A549 (cell line): ENCODE results near the gene KCNAB1. TPM values are rescaled to one million over a fixed set of nuclear protein-coding genes. Genes with fewer than 3 reads are reported as not detected.

ENCODE experiments used
- ATAC-seq, 2 experiments: fragments of 200-7000 bp in 1 of 2; fragments of >200 bp in 1 of 2; cut with Nextera tagmentation in 1 of 2; cut with Tn5 transposase in 1 of 2; 3 replicates each; pipeline versions ENCODE4 v1.8.0 to v1.9.1; 2018 to 2020; ENCODE audit warnings: mild to moderate bottlenecking in 1 of 2, moderate library complexity in 1 of 2
- CTCF ChIA-PET: fragments of 300-600 bp; sonication (Branson Sonifier 250); formaldehyde crosslinking; extraction: SDS; loops from one replicate; lab custom pipeline; 2021; ENCODE audit warnings: antibody characterized with exemption, inconsistent platforms; lab: Yijun Ruan, JAX
- POLR2A ChIA-PET: fragments of 350-600 bp; formaldehyde crosslinking; extraction: SDS; loops from one replicate; lab custom pipeline; 2021; ENCODE audit warnings: antibody characterized with exemption, inconsistent platforms; lab: Yijun Ruan, JAX
- DNase-seq, 2 experiments: peaks; one replicate each; pipeline versions ENCODE4 v3.0.0 to v3.0.0-alpha.2; 2011 to 2016; ENCODE audit warnings: low read depth in 1 of 2, low spot score in 1 of 2
- FAIRE-seq: peaks from 2 replicates; lab custom pipeline; 2011; peaks lifted over from hg19 to GRCh38; lab: Jason Lieb, UNC
- H3K27ac ChIP-seq, 2 experiments: fragments of >200 bp; sonication (Bioruptor Twin); formaldehyde crosslinking; 3 replicates each; pipeline ENCODE4 v1.5.1; 2016 to 2017
- H3K4me1 ChIP-seq: fragments of >200 bp; sonication (Bioruptor Twin); formaldehyde crosslinking; 3 replicates; pipeline ENCODE4 v1.6.1; 2016
- H3K4me2 ChIP-seq: fragments of >200 bp; sonication (Bioruptor Twin); formaldehyde crosslinking; 3 replicates; pipeline ENCODE4 v1.6.1; 2016
- H3K4me3 ChIP-seq: fragments of >200 bp; sonication (Bioruptor Twin); formaldehyde crosslinking; 3 replicates; pipeline ENCODE4 v1.5.1; 2016
- H3K9me3 ChIP-seq: fragments of >200 bp; sonication (Bioruptor Twin); formaldehyde crosslinking; 3 replicates; pipeline ENCODE4 v1.6.1; 2016
- BCL3 ChIP-seq: fragments of >200 bp; sonication (Bioruptor Twin); formaldehyde crosslinking; IDR thresholded peaks from 3 replicates; pipeline ENCODE4 v1.6.1; 2016
- CBX2 ChIP-seq: fragments of 200-600 bp; sonication (generic); IDR thresholded peaks from 2 replicates; pipeline ENCODE4 v1.6.1; 2016; ENCODE audit warnings: low read depth, mild to moderate bottlenecking, borderline replicate concordance
- CBX8 ChIP-seq: fragments of 200-600 bp; sonication (generic); IDR thresholded peaks from 2 replicates; pipeline ENCODE4 v1.6.1; 2016
- CEBPB ChIP-seq, 2 experiments: fragments of >200 bp in 1 of 2; sonication (Bioruptor Twin) in 1 of 2; formaldehyde crosslinking in 1 of 2; IDR thresholded peaks; 2 replicates each; pipeline ENCODE4 v1.6.1; 2012 to 2016
- CHD4 ChIP-seq: fragments of 200-600 bp; sonication (generic); IDR thresholded peaks from 2 replicates; pipeline ENCODE4 v1.6.1; 2016; ENCODE audit warnings: antibody characterized with exemption, mild to moderate bottlenecking, borderline replicate concordance
- ESRRA ChIP-seq: fragments of 150-350 bp; IDR thresholded peaks from 2 replicates; pipeline ENCODE4 v1.6.1; 2014; ENCODE audit warnings: mild to moderate bottlenecking, low read length, borderline replicate concordance
- FOSL2 ChIP-seq, 2 experiments: fragments of 450-650 bp in 1 of 2; fragments of >200 bp in 1 of 2; sonication (Bioruptor Twin) in 1 of 2; formaldehyde crosslinking; IDR thresholded peaks; 2 replicates each; pipeline versions ENCODE4 v1.5.0 to v1.6.1; 2016 to 2020; ENCODE audit warnings: mild to moderate bottlenecking in 1 of 2, moderate library complexity in 1 of 2
- GATA3 ChIP-seq: IDR thresholded peaks from 2 replicates; pipeline ENCODE4 v1.6.1; 2012; ENCODE audit warnings: borderline replicate concordance
- HDAC2 ChIP-seq: fragments of 200-600 bp; sonication (generic); IDR thresholded peaks from 2 replicates; pipeline ENCODE4 v1.6.1; 2016
- HOXB5 ChIP-seq: fragments of 250-450 bp; sonication (Bioruptor Pico); IDR thresholded peaks from 2 replicates; pipeline ENCODE4 v1.5.0; 2020; ENCODE audit warnings: mild to moderate bottlenecking, moderate library complexity
- JUNB ChIP-seq: fragments of >200 bp; sonication (Bioruptor Twin); formaldehyde crosslinking; IDR thresholded peaks from 2 replicates; pipeline ENCODE4 v1.6.1; 2016
- MAFK ChIP-seq: fragments of 450-650 bp; IDR thresholded peaks from 2 replicates; pipeline ENCODE4 v1.6.1; 2014; ENCODE audit not compliant: partially characterized antibody
- MAX ChIP-seq: IDR thresholded peaks from 2 replicates; pipeline ENCODE4 v1.6.1; 2012
- MAZ ChIP-seq: fragments of 150-350 bp; IDR thresholded peaks from 2 replicates; pipeline ENCODE4 v1.6.1; 2014; ENCODE audit warnings: antibody characterized with exemption, low read depth, low read length, borderline replicate concordance
- RARB ChIP-seq: fragments of 250-450 bp; sonication (Bioruptor Pico); IDR thresholded peaks from 2 replicates; pipeline ENCODE4 v1.8.0; 2021; ENCODE audit warnings: mild to moderate bottlenecking, moderate library complexity
- REST ChIP-seq: fragments of 200-600 bp; sonication (generic); IDR thresholded peaks from 2 replicates; pipeline ENCODE4 v1.6.1; 2016; ENCODE audit warnings: antibody characterized with exemption, mild to moderate bottlenecking, moderate library complexity
- RNF2 ChIP-seq: fragments of 200-600 bp; sonication (generic); IDR thresholded peaks from 2 replicates; pipeline ENCODE4 v1.6.1; 2016; ENCODE audit warnings: low read depth, mild to moderate bottlenecking, antibody characterized with exemption, moderate library complexity, borderline replicate concordance
- SMC3 ChIP-seq: fragments of >200 bp; sonication (Bioruptor Twin); formaldehyde crosslinking; IDR thresholded peaks from 3 replicates; pipeline ENCODE4 v1.6.1; 2018; ENCODE audit warnings: inconsistent platforms
- TFCP2L1 ChIP-seq: fragments of 250-450 bp; sonication (Bioruptor Pico); IDR thresholded peaks from 2 replicates; pipeline ENCODE4 v1.5.0; 2021; ENCODE audit warnings: mild to moderate bottlenecking
- TP53 ChIP-seq: fragments of 250-450 bp; sonication (Bioruptor Pico); IDR thresholded peaks from 2 replicates; pipeline ENCODE4 v1.5.0; 2021; ENCODE audit warnings: mild to moderate bottlenecking, moderate library complexity
- ZFP36 ChIP-seq: fragments of 450-650 bp; IDR thresholded peaks from 2 replicates; pipeline ENCODE4 v1.6.1; 2014; ENCODE audit warnings: borderline replicate concordance; ENCODE audit not compliant: partially characterized antibody
- WGBS: methylation state at CpG from one replicate; pipeline ENCODE4 v1.1.6; 2017; ENCODE audit errors: missing lambda C conversion rate; 5-methylcytosine and 5-hydroxymethylcytosine counted together
- polyA plus RNA-seq, 4 experiments: library from polyadenylated mRNA; depleted of rRNA in 3 of 4; stranded (reverse); fragments of >200 nt; fragmentation: RNase III in 1 of 4; extraction: RNeasy Plus Mini Kit Qiagen cat#74134 plus additional on column Dnase treatment in 1 of 4; gene quantifications; 2 replicates in 3 of 4; 3 replicates in 1 of 4; pipeline ENCODE4 v1.2.3, GENCODE V29; 2011 to 2017

KCNAB1 gene
- polyA plus RNA-seq, 2 of the 4 experiments (the other 2 are of a cell fraction) = not detected

GRCh38 chr3:156532730-156533129 is 412.4 kb downstream of the KCNAB1 start:
- no peak for DNase-seq
- H3K27ac ChIP-seq = no peak overlapping the region
- TF ChIP-seq TFCP2L1 (CRISPR knock-in tag) (no peak), FOSL2 (IDR thresholded peaks at IDR 0.05) (no peak), FOSL2 (CRISPR knock-in tag; IDR thresholded peaks at IDR 0.05) (no peak), REST (no peak), RARB (no peak), RNF2 (no peak), HOXB5 (no peak), TP53 (no peak), SMC3 (no peak), ESRRA (no peak), CEBPB (IDR thresholded peaks at IDR 0.05) (no peak), CHD4 (no peak), MAZ (no peak), HDAC2 (no peak), BCL3 (no peak)
- no peak for FAIRE-seq
- POLR2A ChIA-PET = no interaction called here
- peaks cover 37% of the 10 kb centered on the region for H3K4me1 ChIP-seq
- H3K4me2 ChIP-seq = no peak overlapping the region
- CTCF ChIA-PET = interaction anchor here (0.8 to 1.7 kb wide), 3 partner anchors 9 to 381 kb away, joined by 3 to 4 read pairs (median 3); no protein-coding TSS in a partner anchor
- no peak for ATAC-seq
- no peaks in the 10 kb centered on the region for H3K9me3 ChIP-seq
- no peak overlapping the region for H3K4me3 ChIP-seq
- 65% methylated on average over 3 of the region's 3 CpGs for WGBS

GRCh38 chr3:156533205-156533604 is 412.8 kb downstream of the KCNAB1 start:
- Histone ChIP-seq H3K4me2 (no peak overlapping the region), H3K4me1 (peaks cover 41% of the 10 kb centered on the region)
- ChIA-PET CTCF (interaction anchor here (0.8 to 4.3 kb wide), 3 partner anchors 23 to 549 kb away, joined by 3 to 23 read pairs (median 4); no protein-coding TSS in a partner anchor), POLR2A (no interaction called here)
- 86% methylated on average over 4 of the region's 4 CpGs for WGBS
- TF ChIP-seq CBX8 (no peak), GATA3 (no peak), BCL3 (no peak), MAFK (no peak), RARB (no peak), MAX (no peak), JUNB (no peak), SMC3 (no peak), TP53 (no peak), ZFP36 (no peak), CBX2 (no peak)
- TF ChIP-seq, all 56 proteins: peak for 0
- no peak for DNase-seq
- Histone ChIP-seq H3K27ac (0 out of 6 replicates have a peak overlapping the region, but pooled peaks of 1 of the 2 experiments have one; percentile 19), H3K9me3 (no peaks in the 10 kb centered on the region), H3K4me3 (no peak overlapping the region)
- no peak for FAIRE-seq
- ATAC-seq = no peak
